ENCODE results near the gene ZNF780B.
"Not testable (repeated sequence)": the region's sequence is repeated elsewhere in the genome, so short reads cannot be mapped to it uniquely, and the experiment has no call there.

The ZNF780B gene

DNA sequence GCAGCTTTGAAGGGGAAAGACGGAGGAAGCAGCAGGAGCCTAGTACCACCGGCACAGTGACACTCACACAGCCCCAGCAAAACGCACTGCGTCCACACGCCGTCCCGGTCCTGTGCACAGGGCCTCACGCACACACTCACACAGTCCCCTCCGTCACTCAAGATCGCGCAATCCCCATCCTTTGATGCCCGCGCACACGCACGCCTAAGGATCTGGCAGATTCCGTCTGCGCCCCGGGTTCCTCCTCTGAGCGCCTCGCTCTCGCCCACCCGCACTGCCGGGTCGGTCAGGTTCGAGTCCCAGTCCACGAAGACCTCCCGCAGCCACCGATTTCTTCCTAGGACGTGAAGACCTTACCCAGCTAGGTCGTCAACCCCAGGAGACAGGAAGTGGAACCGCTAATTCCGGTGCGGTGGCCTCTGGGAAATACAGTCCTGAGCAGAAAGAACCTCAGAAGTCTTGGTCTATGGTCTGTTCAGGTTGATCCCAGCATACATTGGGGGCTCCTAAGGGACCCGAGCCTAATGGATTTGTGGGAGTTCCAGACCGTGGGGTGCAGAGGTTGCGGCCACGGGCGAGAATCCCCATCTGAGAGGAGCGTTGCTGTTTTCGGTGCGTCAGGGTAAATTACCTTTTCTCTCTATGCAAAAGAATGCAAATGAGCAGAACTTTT is at the start of gene ZNF780B:
Gene ZNF780B, minus strand, starts transcription at position 400 of the 673 bp plus-strand sequence. CDS start 5,899 bp downstream, outside the sequence.
- DNase-seq (ENCODE audit: low spot score), result peak; percentile 81

DNA sequence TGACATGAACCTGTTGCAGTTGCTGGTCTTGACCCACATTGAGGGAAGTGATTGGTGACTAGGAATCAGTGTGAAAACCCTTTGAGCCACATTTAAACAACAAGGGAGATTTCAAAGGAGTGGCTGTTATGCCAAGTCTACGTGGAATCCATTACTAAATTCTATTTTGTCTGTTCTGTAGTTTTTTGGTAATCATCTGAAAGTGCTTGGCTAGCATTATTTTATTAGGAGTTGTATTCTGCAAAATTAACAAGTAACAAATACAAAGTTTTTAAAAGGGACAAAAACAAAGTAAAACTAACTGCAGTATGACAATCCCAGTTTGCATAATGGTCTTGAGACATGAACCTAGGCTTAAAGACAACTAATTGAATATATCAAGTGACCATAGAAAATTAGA is 48.7 kb upstream of the ZNF780B start:
- DNase-seq (ENCODE audit: low spot score), result no peak

DNA sequence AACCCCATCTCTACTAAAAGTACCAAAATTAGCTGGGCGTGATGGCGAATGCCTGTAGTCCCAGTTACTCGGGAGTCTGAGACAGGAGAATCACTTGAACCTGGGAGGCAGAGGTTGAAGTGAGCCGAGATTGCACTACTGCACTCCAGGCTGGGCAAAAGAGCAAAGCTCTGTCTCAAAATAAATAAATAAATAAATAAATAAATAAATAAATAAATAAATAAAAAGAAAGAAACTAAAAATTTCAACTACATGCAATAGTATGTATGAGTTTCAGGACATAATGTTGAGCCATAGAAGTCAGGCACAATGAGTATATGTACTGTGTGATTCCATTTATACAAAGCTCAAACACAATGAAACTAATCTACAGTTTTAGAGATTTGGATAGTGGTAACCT is 47.6 kb upstream of the ZNF780B start:
- no peak for DNase-seq (ENCODE audit: low spot score)

DNA sequence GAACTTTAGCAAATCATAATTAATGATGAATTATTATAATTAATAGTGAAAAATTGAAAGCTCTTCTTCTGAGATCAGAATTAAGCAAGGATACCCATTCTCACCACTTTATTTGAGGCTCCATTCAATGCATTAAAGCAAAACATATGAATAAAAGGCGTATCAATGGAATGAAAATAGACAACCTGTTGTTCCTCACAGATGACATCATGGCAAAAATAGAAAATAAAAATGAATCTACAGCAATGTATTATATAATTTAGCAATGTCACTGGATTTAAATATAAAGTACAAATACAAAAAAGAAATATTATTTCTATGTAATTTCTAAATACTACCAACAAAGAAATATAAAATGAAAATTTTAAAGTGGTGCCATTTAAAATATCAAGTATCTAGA is 45.8 kb upstream of the ZNF780B start:
- DNase-seq (ENCODE audit: low spot score), result no peak

DNA sequence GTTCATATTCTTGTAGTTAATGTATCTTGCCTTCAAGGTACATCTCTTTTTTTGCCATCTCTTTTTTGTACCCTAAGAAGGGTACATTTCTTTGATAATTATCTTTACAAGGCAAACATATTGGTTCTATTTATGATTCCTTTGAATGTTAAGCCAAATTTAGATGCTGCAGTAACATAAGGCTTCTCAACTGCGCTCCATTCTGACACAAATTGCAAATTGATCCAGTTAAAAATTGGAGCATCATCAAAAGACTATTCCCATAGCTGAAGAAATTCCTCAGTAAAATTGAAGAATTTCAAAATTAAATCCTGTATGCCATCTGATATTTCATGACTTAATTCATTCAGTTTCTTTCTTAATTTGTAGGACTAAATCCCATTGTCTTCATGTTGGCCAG is 37.4 kb upstream of the ZNF780B start:
- no peak for DNase-seq (ENCODE audit: low spot score)

DNA sequence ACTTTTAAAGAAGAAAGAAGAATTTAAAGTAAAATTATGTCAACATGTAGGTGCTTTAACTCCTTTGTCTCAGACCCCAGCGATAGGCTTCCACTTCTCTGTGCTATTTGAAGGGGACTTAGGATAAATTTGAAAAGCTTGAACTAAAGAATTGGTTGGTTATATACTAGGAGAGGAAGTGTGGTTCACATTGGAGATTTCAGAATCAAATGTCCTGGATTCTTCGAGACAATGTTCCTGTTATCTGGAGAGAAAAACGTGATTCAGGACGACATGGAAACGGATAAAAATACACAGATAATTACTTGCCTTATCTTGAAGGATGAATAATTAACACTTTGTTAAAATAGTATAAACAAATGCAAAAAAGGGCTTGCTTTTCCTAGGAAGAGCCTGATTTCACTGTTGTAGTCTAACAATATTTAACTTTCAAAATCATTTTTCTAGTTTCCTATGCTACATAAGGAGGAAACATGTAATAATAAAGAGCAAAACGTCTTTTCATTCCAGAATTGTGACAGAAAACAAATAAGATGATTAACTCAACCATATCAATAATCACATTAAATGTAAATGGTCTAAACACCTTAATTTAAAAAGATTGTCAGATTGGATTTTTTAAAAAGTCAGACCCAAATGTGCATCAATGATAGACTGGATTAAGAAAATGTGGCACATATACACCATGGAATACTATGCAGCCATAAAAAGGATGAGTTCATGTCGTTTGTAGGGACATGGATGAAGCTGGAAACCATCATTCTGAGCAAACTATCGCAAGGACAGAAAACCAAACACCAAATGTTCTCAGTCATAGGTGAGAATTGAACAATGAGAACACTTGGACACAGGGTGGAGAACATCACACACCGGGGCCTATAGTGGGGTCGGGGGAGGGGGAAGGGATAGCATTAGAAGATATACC is 35.4 kb upstream of the ZNF780B start:
- no peak for DNase-seq (ENCODE audit: low spot score)

DNA sequence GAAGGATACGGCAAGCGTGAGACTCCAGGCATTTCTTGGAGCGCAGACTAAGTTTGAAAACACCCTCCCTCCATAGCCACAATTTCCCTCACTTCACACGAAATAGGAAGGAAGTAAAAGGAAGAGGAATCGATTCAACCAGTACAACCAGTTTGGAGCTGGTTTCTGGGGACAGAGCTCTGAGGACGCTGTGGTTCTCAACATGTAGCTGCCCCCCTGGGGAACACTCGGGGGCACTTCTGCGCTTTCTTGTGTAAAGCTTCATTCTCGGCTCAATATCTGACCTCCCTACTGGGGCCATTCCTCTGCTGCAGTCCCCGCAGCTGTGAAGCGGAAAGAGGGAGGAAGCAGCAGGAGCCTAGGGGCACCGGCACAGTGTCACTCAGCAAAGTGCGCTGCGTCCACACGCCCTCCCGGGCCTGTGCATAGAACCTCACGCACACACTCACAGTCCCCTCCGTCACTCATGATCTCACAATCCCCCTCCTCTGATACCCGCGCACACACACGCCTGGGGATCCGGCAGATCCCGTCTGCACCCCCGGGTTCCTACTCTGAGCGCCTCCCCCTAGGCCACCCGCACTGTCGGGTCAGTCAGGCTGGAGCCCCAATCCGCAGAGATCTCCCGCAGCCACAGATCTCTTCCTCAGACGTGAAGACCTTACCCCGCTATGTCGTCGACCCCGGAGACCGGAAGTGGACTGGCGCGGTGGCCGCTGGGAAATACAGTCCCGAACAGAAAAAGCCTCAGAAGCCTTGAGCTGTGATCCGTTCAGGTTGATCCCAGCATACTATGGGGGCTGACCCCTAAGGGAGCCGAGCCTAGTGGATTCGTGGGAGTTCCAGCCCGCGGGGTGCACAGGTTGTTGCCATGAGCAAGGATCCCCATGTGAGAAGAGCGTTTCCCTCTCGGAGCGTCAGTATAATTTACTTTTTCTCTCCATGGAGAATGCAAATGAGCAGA is 34.5 kb upstream of the ZNF780B start, which contains the start of gene ZNF780A:
Gene ZNF780A, minus strand, starts transcription at position 703 of the 964 bp plus-strand sequence. CDS start 6,190 bp downstream, outside the sequence.
- DNase-seq (ENCODE audit: low spot score), result peak; percentile 81

DNA sequence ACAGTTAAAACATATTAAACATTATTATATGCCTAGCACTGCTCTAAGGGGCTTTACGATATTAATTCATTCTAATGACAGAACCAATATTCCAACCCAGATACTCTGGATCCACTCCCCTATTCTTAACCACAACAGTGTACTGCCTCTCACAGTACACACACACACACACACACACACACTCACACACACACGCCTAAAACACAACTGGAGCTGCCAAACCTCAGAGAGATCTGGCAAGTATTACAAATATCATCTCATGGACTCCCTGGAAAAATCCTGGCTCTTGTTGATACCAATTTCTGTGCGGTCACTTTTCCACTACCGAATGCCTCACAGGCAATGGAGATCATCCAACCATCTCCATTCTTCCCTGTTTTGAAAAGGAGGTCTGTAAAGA is 33.4 kb upstream of the ZNF780B start:
- no peak for DNase-seq (ENCODE audit: low spot score)

DNA sequence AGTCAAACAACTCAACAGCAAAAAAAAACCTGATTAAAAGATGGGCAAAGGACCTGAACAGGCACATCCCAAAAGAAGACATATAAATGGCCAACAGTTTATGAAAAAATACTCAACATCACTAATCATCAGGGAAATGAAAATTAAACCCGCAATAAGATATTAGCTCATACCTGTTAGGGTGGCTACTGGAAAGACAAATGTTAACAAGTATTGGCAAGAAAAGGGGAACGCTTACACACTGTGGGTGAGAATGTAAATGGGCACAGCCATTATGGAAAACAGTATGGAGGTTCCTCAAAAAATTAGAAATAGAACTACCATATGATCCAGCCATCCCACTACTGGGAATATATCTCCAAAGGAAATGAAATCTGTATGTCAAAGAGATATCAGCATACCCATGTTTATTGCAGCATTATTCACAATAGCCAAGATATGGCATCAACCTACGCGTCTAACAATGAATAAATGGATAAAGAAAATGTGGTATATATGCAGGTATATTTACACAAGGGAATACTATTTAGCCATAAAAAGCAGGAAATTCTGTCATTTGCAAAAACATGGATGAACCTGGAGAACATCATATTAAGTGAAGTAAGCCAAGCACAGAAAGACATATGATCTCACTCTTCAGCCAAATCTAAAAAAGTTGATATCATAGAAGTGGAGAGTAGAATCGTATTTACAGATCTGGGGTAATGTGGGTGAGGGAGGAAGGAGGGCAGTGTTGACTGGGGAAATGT is 32.4 kb upstream of the ZNF780B start:
- DNase-seq (ENCODE audit: low spot score), result no peak

DNA sequence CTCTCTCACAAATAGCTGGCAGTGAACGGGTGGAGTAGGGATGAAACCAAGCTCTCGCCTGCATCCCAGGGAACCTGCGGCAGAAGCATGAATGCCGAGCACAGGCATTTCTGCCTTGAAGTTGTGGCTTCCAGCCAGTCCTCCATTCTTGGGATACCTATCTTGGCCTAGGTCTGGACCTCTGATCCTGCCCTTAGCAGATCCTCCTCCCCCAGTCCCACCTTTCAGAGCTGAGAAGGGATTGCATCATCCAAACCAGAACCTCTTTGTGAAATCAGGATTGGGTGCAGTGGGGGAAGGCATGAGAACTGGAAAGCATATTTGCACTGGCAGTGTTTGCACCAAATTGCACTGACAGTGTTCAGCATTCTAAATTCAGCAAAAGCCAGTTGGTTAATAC is 28.9 kb upstream of the ZNF780B start:
- no peak for DNase-seq (ENCODE audit: low spot score)

DNA sequence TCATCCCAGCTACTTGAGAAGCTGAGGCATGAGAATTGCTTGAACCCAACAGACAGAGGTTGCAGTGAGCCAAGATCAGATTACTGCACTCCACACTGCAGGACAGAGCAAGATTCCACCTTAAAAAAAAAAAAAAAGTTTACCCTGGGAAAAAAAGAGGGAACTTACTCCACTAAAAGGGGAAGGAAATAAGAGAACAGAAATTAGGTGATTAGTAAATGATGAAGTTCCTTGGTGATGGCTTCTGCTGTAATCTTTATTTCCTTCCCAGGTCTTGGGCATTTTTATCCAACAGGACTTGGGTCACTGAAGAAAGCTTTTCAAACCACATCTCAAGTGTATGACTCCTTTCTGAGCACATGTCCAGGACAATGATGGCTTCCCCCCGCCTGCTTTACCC is 25.4 kb upstream of the ZNF780B start:
- DNase-seq (ENCODE audit: low spot score), result no peak

DNA sequence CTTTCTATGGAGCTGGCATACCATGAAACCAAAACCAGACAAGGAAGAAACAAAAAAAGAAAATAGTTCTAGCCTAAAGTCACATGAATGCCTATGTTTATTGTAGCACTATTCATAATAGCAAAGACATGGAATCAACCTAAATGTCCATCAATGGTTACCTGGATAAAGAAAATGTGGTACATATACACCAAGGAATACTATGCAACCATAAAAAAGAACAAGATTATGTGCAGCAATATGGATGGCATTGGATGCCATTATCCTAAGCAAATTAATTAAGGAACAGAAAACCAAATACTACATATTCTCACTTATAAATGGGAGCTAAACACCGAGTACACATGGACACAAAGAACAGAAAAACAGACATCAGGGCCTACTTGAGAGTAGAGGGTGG is 24.3 kb upstream of the ZNF780B start:
- no peak for DNase-seq (ENCODE audit: low spot score)

DNA sequence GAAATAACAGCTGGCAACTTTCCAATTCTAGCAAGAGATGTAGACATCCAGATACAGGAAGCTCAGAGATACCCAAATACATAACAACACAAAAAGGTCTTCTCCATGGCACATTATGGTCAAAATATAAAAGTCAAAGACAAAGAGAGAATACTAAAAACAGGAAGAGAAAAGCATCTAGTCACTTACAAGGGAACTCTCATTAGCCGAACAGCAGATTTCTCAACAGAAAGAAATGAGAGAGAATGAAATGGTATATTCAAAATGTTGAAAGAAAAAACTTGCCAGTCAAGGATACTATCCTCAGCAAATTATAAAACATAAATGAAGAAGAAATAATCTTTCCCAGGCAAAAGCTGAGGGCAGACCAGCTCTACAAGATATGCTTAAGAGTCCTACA is 22.3 kb upstream of the ZNF780B start:
- no peak for DNase-seq (ENCODE audit: low spot score)

DNA sequence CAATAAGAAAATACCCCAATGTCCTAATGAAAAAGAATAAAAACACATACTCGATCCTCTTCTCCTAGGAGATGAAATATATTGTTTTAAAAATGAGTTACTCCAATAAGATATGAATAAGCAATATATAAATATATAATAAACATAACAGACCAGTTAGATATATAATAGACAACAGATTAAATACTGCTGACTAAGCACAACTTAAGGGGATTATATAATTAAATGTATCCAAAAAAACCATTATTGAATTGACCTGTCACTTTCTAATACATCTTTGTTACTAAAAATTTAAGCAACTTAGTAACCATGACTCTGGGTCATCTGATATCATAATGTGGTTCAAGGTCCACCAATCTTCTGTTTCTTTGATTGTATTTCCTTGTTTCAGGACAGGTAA is 14.0 kb upstream of the ZNF780B start:
- no peak for DNase-seq (ENCODE audit: low spot score)

DNA sequence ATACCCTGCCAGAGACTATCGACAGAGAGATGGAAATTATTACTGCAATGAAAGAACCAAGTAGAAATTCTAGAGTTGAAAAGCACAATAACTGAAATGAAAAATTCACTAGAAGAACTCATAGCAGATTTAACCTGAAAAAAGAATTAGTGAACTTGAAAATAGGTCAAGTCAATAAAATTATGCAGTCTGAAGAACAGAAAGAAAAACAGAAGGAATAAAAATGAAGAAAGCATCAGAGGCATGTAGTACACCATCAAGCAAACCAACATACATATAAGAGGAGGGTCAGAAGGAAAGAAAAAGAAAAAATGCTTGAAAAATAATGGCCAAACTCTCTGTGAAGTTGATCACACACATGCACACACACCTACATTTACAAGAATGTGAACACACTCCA is 3.6 kb upstream of the ZNF780B start:
- no peak for DNase-seq (ENCODE audit: low spot score)

DNA sequence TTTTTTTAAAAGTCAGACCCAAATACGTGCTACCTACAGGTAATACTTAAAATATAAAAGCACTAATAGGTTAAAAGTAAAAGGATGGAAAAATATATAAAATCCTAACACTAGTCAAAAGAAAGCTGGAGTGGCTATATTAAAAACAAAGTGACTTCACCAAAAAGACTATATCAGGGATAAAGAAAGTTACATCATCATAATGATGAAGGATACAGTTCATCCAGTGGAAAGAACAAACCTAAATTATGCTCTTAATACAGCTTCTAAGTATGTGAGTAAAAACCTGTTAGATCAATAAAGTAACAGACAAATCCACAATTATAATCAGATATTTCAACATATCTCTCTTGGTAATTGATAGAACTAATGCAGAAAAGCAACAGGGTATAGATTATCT is 1.1 kb upstream of the ZNF780B start:
- DNase-seq (ENCODE audit: low spot score), result no peak

DNA sequence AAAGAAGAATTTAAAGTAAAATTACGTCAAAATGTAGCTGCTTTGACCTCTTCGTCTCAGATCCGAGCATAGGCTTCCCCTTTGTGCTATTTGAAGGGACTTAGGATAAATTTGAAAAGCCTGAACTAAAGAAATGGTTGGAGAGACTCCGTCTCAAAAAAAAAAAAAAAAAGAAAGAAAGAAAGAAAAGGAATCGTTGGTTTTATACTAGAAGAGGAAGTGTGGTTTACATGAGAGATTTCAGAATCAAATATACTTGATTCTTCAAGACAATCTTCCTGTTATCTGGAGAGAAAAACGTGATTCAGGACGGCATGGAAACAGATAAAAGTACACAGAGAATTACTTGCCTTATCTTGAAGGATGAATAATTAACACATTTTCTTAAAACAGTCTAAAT is 474 bp upstream of the ZNF780B start:
- no peak for DNase-seq (ENCODE audit: low spot score)

DNA sequence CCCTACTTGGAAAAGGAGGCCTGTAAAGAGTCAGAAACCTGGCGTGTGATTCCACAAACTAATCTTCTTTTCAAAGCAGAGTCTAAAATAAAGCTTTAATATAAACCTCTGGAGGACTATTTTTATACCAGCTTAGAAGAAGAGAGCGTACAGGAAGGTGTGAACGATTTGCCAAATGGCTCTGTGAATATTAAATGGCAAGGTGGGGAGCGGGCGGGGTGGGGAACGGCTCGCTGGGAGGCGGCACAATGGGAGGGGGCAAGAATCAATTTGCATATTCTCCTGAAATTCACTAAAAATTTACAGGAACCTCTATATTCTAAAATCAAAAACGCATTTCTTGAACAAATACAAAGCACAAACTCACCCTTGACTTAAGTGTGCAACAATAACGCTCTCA is 982 bp downstream of the ZNF780B start:
- no peak for DNase-seq (ENCODE audit: low spot score)

DNA sequence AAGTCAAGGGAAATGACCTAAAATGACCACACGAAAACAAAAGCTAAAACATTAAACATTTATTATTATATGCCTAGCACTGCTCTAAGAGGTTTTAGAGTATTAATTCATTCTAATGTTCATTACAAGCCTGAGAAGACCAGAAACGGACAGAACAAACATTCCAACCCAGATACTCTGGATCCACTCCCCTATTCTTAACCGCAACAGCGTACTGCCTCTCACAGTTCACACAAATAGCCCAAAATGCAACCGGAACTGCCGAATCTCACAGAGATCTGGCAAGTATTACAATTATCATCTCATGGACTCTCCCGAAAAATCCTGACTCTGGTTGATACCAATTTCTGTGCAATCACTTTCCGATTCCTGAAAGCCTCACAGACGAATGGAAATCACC is 1.4 kb downstream of the ZNF780B start:
- DNase-seq (ENCODE audit: low spot score), result no peak

DNA sequence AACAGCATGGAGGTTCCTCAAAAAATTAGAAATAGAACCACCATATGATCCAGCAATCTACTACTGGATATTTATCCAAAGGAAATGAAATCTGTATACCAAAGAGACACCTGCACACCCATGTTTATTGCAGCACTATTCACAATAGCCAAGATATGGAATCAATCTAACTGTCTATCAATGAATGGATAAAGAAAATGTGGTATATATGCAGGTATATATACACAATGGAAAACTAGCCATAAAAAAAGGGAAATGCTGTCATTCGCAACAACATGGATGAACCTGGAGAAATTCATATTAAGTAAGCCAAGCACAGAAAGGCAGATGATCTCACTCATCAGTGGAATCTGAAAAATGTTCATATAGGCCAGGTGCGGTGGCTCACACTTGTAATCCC is 2.5 kb downstream of the ZNF780B start:
- no peak for DNase-seq (ENCODE audit: low spot score)

DNA sequence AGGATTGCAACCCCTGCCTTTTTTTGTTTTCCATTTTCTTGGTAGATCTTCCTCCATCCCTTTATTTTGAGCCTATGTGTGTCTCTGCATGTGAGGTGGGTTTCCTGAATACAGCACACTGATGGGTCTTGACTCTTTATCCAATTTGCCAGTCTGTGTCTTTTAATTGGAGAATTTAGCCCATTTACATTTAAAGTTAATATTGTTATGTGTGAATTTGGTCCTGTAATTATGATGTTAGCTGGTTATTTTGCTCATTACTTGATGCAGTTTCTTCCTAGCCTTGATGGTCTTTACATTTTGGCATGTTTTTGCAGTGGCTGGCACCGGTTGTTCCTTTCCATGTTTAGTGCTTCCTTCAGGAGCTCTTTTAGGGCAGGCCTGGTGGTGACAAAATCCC is 14.3 kb downstream of the ZNF780B start:
- DNase-seq (ENCODE audit: low spot score), result not testable (repeated sequence)

Data from NAMALWA (cell line).